HepG2 (cell line): ENCODE data around the gene PUS7. TPM values are rescaled to one million over a fixed set of nuclear protein-coding genes. Genes with fewer than 3 reads are reported as not detected.

ENCODE experiments used
- ARID5B ChIP-seq: IDR thresholded peaks from 2 replicates; pipeline ENCODE4 v1.4.0; 2020; ENCODE audit warnings: mild to moderate bottlenecking, missing genetic modification reagents
- GATA4 ChIP-seq: sonication (generic); IDR thresholded peaks from 2 replicates; pipeline ENCODE4 v1.6.1; 2016; ENCODE audit warnings: antibody characterized with exemption, low read depth, borderline replicate concordance
- IRF1 ChIP-seq: sonication (generic); formaldehyde crosslinking; IDR thresholded peaks from 2 replicates; pipeline ENCODE4 v1.4.0; 2020; ENCODE audit warnings: low read depth, mild to moderate bottlenecking, missing genetic modification reagents
- KDM6A ChIP-seq: IDR thresholded peaks from 2 replicates; pipeline ENCODE4 v1.6.1; 2016; ENCODE audit warnings: low read depth
- KLF9 ChIP-seq: IDR thresholded peaks from 2 replicates; pipeline ENCODE4 v1.6.1; 2016; ENCODE audit warnings: low read depth
- KMT2B ChIP-seq: IDR thresholded peaks from 2 replicates; pipeline ENCODE4 v1.6.1; 2016; ENCODE audit warnings: missing genetic modification reagents, missing compliant biosample characterization
- MLXIP ChIP-seq: sonication (generic); formaldehyde crosslinking; IDR thresholded peaks from 2 replicates; pipeline ENCODE4 v1.9.0; 2021; ENCODE audit warnings: missing genetic modification reagents, borderline replicate concordance
- PRDM10 ChIP-seq: sonication (generic); formaldehyde crosslinking; IDR thresholded peaks from 2 replicates; pipeline ENCODE4 v1.4.0; 2020; ENCODE audit warnings: low read depth, missing genetic modification reagents
- RBM39 ChIP-seq: fragments of 200-400 bp; formaldehyde crosslinking; IDR thresholded peaks from one replicate; pipeline ENCODE4 v1.6.1; 2018; ENCODE audit warnings: antibody characterized with exemption, mild to moderate bottlenecking, low read depth, low read length; ENCODE audit not compliant: poor library complexity, severe bottlenecking
- RXRB ChIP-seq: IDR thresholded peaks from 2 replicates; pipeline ENCODE4 v1.6.1; 2016; ENCODE audit warnings: borderline replicate concordance, missing genetic modification reagents, missing compliant biosample characterization
- SRY ChIP-seq: sonication (generic); formaldehyde crosslinking; IDR thresholded peaks from 2 replicates; pipeline ENCODE4 v1.8.0; 2022; ENCODE audit warnings: mild to moderate bottlenecking, missing genetic modification reagents
- TARDBP ChIP-seq: sonication (generic); formaldehyde crosslinking; IDR thresholded peaks from 2 replicates; pipeline ENCODE4 v1.8.0; 2022; ENCODE audit warnings: mild to moderate bottlenecking, missing genetic modification reagents
- TCF12 ChIP-seq, 2 experiments: fragments of 450-650 bp in 1 of 2; sonication (generic) in 1 of 2; formaldehyde crosslinking in 1 of 2; IDR thresholded peaks; 2 replicates each; pipeline versions ENCODE4 v1.6.1 to v1.8.0; 2017 to 2022; ENCODE audit warnings: antibody characterized with exemption in 1 of 2, mild to moderate bottlenecking in 1 of 2, missing genetic modification reagents in 1 of 2, moderate library complexity in 1 of 2
- ZMYM3 ChIP-seq: sonication (generic); formaldehyde crosslinking; IDR thresholded peaks from 2 replicates; pipeline ENCODE4 v1.5.1; 2020; ENCODE audit warnings: mild to moderate bottlenecking, missing genetic modification reagents
- ZNF143 ChIP-seq: sonication (generic); formaldehyde crosslinking; IDR thresholded peaks from 2 replicates; pipeline ENCODE4 v1.4.0; 2020; ENCODE audit warnings: missing genetic modification reagents
- ZNF335 ChIP-seq: sonication (generic); formaldehyde crosslinking; IDR thresholded peaks from 2 replicates; pipeline ENCODE4 v1.4.0; 2020; ENCODE audit warnings: missing genetic modification reagents
- polyA plus RNA-seq, 8 experiments: library from polyadenylated mRNA; depleted of rRNA in 3 of 8; stranded (reverse) in 7 of 8; unstranded in 1 of 8; fragments of >200 nt; fragmentation: Illumina TruSeq in 4 of 8; extraction: Trizol in 4 of 8; gene quantifications; 2 replicates each; pipeline versions ENCODE4 v1.2.1 to v1.2.3, GENCODE V29; 2011 to 2016; ENCODE audit warnings: low read depth in 4 of 8, missing spikeins in 1 of 8, mixed read lengths in 1 of 8; ENCODE audit not compliant: insufficient read depth in 1 of 8
- total RNA-seq, 5 experiments: library from RNA; depleted of rRNA; stranded (reverse); fragments of >200 nt; fragmentation: Illumina TruSeq; extraction: Trizol; gene quantifications; 2 replicates each; pipeline ENCODE4 v1.2.3, GENCODE V29; 2016; ENCODE audit warnings: low read depth in 1 of 5

Gene PUS7
- total and polyA plus RNA-seq, 2 of the 13 experiments (the other 11 are each of a cell fraction or from before 2014, with no cell fraction given), result 14.4 to 41.2 TPM

GRCh38 chr7:105531792-105532671 is 10.0 kb upstream of the PUS7 start, which contains the start of gene RINT1 (continued):
- peak; percentile 27; the same call in 1 of the 2 replicates for TF ChIP-seq PRDM10 (CRISPR knock-in tag)
- no peak for TF ChIP-seq ZMYM3 (CRISPR knock-in tag)
- TF ChIP-seq ARID5B (CRISPR knock-in tag), result peak; percentile 56
- peak; percentile 86 for TF ChIP-seq RBM39
- no peak for TF ChIP-seq TCF12 (IDR thresholded peaks at IDR 0.05)
- no peak for TF ChIP-seq TCF12 (CRISPR knock-in tag; IDR thresholded peaks at IDR 0.05)
- peak; percentile 82; the same call in 1 of the 2 replicates for TF ChIP-seq RXRB (CRISPR knock-in tag)
- TF ChIP-seq ZNF335 (CRISPR knock-in tag), result peak; percentile 81
- peak; percentile 96 for TF ChIP-seq KMT2B (CRISPR knock-in tag)
- no peak for TF ChIP-seq ZNF143 (CRISPR knock-in tag)
- no peak for TF ChIP-seq IRF1 (CRISPR knock-in tag)
- peak; percentile 89; the same call in 1 of the 2 replicates for TF ChIP-seq KLF9 (CRISPR knock-in tag)
- 0 out of 2 replicates have a peak, but pooled peaks have one; percentile 35 for TF ChIP-seq GATA4
- peak; percentile 72; the same call in 1 of the 2 replicates for TF ChIP-seq TARDBP (CRISPR knock-in tag)
- TF ChIP-seq MLXIP (CRISPR knock-in tag), result no peak
- TF ChIP-seq SRY (CRISPR knock-in tag), result peak; percentile 76
- no peak for TF ChIP-seq KDM6A (CRISPR knock-in tag)
